ENCODE data around the gene KCNK15.
"Not testable (repeated sequence)": the region's sequence is repeated elsewhere in the genome, so short reads cannot be mapped to it uniquely, and the experiment has no call there.

KCNK15 gene

DNA sequence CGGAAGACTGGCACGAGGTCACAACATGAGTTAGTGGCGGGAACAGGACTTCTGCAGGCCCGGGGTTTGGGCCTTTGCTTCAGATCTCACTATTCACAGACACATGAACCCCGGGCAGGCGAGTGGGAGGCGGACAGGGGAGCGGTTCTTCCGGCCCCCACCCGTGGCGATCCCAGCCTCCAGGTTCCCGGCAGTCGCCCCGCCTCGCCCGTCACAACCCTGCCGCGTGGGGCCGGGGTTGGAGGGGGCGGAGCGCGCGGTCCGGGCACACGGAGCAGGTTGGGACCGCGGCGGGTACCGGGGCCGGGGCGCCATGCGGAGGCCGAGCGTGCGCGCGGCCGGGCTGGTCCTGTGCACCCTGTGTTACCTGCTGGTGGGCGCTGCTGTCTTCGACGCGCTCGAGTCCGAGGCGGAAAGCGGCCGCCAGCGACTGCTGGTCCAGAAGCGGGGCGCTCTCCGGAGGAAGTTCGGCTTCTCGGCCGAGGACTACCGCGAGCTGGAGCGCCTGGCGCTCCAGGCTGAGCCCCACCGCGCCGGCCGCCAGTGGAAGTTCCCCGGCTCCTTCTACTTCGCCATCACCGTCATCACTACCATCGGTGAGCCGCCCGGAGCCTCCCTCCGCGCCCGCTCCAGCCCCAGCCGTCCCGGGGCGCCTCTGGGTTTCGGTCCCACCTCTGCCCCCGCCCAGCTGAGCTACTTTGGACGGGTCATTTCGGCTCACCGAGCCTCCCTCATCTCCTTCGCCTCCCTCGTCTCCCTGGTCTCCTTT is at the start of gene KCNK15:
Gene KCNK15 (plus strand): TSS at position 268 of the 769 bp plus-strand sequence. CDS start 46 bp downstream, at position 314.
- DNase-seq (ENCODE audit: low read depth, low spot score), result no peak

DNA sequence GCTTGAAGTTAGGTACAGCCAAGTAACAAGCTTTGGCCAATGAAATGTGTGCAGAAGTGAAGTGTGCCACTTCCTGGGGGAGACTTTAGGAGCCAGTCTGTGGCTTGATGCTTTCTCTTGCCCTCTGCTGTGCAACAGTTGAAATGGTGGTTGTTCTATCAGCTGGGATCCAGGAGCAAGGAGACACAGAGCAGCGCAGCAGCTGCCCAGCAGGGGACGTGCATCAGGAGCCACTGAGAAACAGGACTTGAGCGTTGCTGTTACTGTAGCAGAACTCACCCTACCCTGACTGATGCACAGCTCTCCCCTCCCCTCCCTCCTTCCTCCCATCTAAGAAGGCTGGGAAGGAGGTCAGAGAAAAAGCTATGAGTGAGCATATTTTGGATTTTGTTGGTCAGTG is 49.4 kb upstream of the KCNK15 start:
- no peak for DNase-seq (ENCODE audit: low read depth, low spot score)

DNA sequence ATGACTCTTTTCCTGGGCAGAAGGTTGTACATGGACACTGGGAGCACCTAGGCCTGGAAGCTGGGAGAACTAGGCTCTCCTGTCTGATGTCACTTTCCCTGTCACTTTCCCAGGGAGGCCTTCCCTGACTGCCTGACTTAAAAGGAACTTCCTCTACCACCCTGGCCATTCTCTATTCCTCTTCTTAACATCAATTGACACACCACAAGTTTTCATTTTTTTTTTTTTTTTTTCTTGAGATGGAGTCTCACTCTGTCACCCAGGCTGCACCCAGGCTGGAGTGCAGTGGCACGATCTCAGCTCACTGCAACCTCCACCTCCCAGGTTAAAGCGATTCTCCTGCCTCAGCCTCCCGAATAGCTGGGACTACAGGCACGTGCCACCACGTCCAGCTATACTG is 48.6 kb upstream of the KCNK15 start:
- not testable (repeated sequence) for DNase-seq (ENCODE audit: low read depth, low spot score)

DNA sequence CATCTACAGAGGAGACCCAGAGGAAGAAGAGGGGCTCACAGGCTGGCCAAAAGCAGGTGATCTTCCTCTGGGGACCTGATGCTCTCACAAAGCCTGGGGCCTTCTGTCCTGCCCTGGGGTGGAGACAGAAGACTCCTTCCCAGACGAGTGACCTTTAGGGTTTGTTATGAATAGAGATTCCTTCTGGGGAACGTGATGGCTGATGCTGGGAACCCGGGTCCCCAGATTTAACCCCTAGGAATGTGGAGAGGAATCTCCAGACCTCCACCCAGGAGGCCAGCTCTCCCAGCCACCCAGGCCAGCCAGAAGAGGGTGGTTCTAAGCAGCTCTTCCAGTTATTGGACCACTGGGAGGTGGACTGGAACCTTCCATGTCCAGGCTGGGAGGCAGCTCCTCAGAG is 47.3 kb upstream of the KCNK15 start:
- no peak for DNase-seq (ENCODE audit: low read depth, low spot score)

DNA sequence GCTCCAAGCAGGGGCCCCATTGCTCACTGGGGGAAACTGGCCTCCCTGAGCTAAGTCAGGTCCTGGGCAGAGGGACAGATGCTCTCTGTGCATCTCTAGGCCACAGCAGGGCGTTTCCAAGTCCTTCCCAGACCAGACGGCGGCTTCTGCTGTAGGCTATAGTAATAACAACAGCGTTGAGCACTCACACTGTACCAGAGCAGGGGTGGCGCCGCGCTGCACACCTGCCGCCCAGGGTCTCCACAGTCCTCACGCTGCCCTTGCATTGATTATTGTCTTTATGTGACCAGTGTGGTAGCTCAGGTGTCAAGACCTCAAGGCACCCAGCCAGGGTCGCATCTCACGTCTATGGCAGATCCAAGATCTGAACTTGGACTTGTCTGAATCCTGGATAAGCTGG is 45.4 kb upstream of the KCNK15 start:
- no peak for DNase-seq (ENCODE audit: low read depth, low spot score)

GRCh38 chr20:44701118-44701857 is 44.4 kb upstream of the KCNK15 start:
- no peak for DNase-seq (ENCODE audit: low read depth, low spot score)

DNA sequence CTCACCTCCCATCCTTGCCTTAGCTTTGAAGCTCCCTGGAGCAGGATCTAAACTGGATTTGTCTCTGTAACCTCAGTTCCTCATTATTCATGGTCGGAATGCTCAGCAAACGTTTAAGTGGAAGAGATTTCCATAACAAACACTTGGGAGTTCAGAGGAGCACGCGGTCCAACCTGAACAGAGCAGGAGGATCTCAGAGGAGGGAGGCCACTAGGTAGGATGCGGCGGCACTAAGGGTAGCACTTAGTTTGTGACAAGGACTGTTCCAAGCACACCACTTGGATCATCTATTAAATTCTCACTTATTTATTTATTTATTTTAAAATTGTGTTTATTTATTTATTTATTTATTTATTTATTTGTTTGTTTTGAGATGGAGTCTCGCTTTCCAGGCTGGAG is 43.8 kb upstream of the KCNK15 start:
- no peak for DNase-seq (ENCODE audit: low read depth, low spot score)

DNA sequence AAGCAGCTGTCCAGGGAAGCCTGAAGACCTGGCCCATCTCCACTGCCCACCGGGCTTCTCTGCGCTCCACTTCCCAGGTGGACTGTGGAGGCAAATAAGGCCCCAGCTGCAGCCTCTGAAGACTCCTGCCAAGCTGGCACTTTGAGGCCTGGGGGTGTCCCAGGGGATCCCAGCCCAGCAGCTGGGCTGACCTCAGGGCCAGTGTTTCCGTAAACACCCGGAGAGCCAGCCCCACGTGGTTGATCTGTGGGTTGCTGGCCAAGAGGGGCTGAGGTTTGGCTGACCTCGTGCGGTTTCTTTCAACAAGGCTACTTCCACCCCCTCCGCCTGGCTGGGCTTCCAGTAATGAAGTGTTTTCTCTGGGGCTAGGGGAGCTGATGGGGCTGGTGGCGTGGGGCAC is 42.9 kb upstream of the KCNK15 start:
- DNase-seq (ENCODE audit: low read depth, low spot score), result no peak

GRCh38 chr20:44703183-44703925 is 42.3 kb upstream of the KCNK15 start:
- no peak for DNase-seq (ENCODE audit: low read depth, low spot score)

DNA sequence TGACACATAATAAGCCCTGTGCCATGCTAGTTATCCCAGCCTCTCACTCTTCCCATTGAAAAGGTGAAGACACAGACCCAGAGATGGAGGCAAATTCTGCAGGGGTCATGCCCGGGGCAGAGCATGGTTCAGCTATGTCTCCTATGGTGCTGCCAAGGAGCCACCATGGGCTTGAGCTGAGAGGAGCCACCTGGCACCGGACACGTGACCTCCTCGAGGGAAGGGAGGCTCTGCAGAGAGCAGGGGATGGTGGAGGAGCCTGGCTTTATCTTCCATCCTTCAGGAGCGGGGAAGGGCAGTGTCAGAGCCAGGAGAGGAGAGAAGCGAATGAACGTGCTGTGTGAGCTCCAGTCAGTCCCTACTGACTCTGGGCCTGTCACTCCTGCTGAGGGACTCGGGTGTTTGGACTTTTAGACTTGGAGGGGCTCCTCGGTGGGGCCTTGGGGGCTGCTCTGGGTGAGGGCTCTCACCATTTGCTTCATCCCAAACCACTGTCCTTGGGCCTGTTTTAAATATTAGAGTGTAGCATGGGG is 41.6 kb upstream of the KCNK15 start:
- DNase-seq (ENCODE audit: low read depth, low spot score), result no peak

- DNase-seq (ENCODE audit: low read depth, low spot score), result no peak
Measured at GRCh38 chr20:44704551-44704971, 41.1 kb upstream of the KCNK15 start.

GRCh38 chr20:44705364-44706094 is 40.1 kb upstream of the KCNK15 start:
- no peak for DNase-seq (ENCODE audit: low read depth, low spot score)

GRCh38 chr20:44706301-44707017 is 39.2 kb upstream of the KCNK15 start:
- DNase-seq (ENCODE audit: low read depth, low spot score), result no peak

- no peak for DNase-seq (ENCODE audit: low read depth, low spot score)
Measured at GRCh38 chr20:44707018-44707579, 38.6 kb upstream of the KCNK15 start.

GRCh38 chr20:44709380-44709779 is 36.3 kb upstream of the KCNK15 start:
- no peak for DNase-seq (ENCODE audit: low read depth, low spot score)

DNA sequence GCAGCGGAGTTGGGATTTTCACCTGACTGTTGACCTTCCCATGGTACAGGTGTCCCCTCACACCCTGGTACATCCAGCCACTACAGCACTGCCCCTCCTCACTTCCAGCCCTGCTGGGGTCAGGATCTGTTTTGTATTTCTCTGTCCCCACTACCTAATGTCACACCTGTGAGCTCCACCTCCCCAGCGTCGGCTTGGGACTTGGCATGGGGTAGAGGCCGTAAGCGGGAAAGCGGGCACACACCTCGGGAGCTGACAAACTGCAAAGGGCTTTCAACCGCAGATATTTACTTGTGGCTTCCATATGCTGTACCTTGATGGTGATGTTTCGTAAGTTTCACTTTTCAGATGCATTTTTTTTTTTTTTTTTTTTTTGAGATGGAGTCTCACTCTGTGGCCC is 35.9 kb upstream of the KCNK15 start:
- DNase-seq (ENCODE audit: low read depth, low spot score), result no peak

GRCh38 chr20:44711237-44711636 is 34.4 kb upstream of the KCNK15 start:
- DNase-seq (ENCODE audit: low read depth, low spot score), result no peak

GRCh38 chr20:44714102-44714700 is 31.5 kb upstream of the KCNK15 start:
- DNase-seq (ENCODE audit: low read depth, low spot score), result no peak

DNA sequence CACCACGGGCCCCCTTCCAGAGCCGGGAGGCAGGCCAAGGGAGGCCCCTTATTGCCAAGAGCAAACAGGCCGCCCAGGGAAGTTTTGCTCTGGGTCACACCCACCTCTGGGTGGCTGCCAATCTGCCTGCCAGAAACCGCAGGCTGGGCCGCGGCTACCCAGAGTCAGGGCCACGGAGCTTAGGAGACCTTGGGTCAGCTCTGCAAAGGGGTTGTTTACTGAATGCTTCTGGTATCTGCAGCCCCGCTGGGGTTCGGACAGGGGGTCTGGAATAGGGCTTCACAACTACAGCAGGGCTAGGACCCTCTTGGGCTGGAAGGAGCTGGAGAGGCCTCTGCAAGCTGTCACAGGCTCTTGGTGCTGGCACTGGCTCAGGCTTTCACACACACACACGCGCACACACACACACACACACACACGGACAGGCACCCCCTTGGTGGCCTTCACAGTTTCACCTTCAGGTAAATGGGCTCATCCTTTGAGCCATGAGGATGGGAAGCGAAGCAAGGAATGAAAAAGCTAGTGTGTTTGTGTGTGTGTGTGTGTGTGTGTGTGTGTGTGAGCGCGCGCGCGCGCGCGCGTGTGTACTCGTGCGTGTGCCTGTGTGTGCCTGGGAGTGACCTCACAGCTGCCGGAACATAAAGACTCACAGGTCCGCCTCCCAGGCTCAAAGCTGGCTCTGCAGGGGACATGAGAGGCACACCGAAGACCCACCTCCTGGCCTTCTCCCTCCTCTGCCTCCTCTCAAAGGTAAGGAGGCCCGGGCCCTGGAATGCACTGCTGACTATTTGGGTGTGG is 30.8 kb upstream of the KCNK15 start, which contains the start of gene CCN5:
Gene CCN5 (plus strand): TSS at position 669 of the 798 bp plus-strand sequence. CDS start 22 bp downstream, at position 691.
- DNase-seq (ENCODE audit: low read depth, low spot score), result no peak
